ENCODE results near the gene ZNF845.
"Not testable (repeated sequence)": the region's sequence is repeated elsewhere in the genome, so short reads cannot be mapped to it uniquely, and the experiment has no call there.

Gene ZNF845

GRCh38 chr19:53333463-53334449 is at the start of gene ZNF845:
TSS of gene ZNF845 (plus strand) at chr19:53333749. CDS start at chr19:53341308, 7,559 bp downstream.
- peak; percentile 85 for DNase-seq (ENCODE audit: low spot score)

DNA sequence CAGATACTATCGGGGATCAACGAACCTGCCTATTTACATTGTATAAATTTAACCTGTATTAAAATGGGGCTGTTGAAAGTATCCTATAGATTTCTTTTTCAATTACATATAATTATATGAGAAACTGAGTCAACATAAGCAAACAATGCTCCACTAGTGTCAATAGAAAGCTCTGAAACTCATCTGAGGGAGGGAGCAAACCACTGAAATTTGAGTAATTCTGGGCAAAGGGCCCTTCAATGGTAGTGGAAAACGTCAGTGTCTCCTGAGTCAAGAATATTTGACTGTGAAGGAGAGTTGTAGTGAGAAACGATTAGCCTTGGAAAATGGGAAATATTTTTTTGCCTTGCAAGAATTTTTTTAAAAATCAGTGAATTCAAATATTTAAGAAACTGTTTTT is 48.5 kb upstream of the ZNF845 start:
- no peak for DNase-seq (ENCODE audit: low spot score)

GRCh38 chr19:53290758-53291549 is 42.6 kb upstream of the ZNF845 start:
- no peak for DNase-seq (ENCODE audit: low spot score)

- peak; percentile 19 for DNase-seq (ENCODE audit: low spot score)
Observed at GRCh38 chr19:53294786-53295441, 38.6 kb upstream of the ZNF845 start.

DNA sequence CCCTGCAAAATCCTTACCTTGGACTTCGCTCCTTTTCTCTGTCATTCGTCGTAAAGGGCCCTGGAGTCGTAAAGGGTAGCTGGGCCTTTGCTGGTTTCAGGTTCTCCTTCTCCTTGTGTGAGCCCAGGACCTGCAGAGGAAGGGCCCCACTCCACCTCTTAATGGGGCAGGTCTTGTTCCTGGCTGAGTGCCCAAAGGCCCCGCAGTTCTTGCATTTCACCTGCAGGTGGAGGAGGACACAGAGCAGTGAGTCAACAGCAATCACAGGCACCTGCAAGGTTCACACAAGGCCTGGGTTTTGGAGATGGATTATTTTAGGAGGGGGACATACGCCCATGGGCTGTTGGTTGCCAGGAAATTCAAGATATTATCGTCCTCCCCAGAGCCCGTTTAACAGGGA is 32.2 kb upstream of the ZNF845 start:
- DNase-seq (ENCODE audit: low spot score) = not testable (repeated sequence)

GRCh38 chr19:53308339-53308811 is 25.2 kb upstream of the ZNF845 start:
- DNase-seq (ENCODE audit: low spot score) = no peak

DNA sequence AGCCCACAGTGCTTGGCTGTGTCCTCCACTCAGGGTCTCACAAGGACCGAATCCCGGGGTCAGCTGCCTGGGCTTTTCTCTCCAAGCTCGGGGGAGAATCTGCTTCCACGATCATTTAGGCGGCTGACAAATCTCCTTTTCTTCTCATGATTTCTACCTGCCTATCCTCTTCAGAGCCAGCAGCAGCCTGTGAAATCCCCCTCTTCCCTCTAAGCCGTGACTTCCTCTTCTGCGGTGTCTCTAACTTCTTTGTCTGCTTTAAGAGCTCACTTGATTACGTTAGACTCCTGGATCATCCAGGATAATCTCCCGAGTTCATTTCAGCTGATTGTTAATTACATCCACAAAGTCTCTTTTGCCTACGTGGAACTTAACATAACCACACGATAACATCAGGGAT is 22.5 kb upstream of the ZNF845 start:
- no peak for DNase-seq (ENCODE audit: low spot score)

DNA sequence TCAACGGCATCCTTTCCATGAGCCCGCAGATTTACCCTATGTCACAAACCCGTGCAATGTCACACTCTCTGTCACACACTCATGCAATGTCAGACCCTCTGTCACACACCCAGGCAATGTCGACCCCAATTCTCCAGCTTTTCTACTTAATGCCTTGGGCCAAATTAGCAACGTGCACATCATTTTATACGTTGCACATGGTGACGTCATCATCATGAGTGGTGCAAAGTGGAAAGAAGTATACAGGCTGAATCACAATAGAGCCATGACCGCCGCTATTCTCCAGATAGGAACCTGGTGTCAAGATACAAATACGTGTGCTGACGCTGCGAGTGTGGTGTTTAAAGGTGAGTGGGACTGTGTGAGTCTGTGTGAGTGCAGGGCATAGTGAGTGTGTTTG is 21.7 kb upstream of the ZNF845 start:
- DNase-seq (ENCODE audit: low spot score) = no peak

DNA sequence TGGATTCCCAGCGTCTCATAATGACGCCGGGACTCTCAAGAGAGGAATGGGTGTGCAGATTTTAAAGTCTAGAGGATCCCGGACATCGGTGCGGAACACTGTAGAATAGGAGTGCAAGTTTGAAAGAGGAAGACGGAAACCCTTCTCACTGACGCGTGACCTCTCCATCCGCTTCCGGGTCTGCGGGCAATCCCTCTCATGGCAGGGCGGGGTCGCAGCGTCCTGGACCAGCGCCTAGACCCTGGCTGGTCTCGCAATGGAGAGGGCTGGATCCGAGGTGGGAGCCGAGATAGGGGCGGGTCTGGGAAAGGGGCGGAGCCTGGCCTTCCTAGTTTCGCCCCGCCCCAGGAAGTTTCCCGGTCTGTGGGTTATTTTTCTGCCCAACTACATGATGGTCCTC is 4.6 kb upstream of the ZNF845 start:
- no peak for DNase-seq (ENCODE audit: low spot score)

DNA sequence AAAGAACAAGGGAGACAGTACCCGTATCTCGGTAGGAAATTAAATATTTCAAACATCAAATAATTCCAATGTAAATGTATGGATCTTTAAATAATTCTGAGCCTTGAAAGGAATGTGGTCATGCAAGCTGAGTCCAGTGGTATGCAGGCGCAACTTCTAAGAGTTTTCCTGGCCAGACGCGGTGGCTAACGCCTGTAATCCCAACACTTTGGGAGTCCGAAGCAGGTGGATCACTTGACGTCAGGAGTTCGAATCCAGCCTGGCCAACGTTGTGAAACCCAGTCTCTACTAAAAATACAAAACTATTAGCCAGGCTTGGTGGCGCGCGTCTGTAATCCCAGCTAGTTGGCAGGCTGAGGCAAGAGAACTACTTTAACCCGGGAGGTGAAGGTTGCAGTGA is 1.1 kb upstream of the ZNF845 start:
- DNase-seq (ENCODE audit: low spot score) = no peak

GRCh38 chr19:53333066-53333462 is 485 bp upstream of the ZNF845 start:
- DNase-seq (ENCODE audit: low spot score) = peak; percentile 16

DNA sequence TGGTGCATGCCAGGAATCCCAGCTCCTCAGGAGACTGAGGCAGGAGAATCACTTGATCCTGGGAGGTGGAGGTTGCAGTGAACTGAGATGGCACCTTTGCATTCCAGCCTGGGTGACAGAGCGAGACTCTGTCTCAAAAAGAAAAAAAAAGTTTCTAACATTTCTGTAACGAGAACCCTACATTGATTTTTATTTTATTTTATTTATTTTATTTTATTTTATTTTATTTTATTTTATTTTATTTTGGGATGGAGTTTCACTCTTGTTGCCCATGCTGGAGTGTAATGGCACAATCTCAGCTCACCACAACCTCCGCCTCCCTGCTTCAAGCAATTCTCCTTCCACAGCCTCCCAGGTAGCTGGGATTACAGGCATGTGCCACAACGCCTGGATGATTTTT is 10.9 kb downstream of the ZNF845 start:
- not testable (repeated sequence) for DNase-seq (ENCODE audit: low spot score)

DNA sequence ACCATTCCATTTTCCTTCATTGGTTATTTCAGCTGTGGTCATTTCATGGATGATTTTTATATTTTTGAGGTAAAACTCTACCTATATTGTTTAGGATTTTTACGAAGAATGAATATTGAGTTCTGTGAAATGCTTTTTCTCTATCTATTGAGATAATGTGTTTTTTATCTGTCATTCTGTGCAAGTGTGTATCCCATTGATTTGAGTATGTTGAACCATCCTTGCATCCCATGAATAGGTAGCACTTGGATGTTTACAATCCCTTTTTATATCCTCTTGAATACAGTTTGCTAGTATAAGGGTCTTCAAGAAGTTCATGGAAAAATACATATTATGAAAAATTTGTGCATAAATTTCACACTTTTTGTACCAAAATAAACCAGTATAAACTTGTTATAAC is 22.2 kb downstream of the ZNF845 start:
- DNase-seq (ENCODE audit: low spot score) = no peak

DNA sequence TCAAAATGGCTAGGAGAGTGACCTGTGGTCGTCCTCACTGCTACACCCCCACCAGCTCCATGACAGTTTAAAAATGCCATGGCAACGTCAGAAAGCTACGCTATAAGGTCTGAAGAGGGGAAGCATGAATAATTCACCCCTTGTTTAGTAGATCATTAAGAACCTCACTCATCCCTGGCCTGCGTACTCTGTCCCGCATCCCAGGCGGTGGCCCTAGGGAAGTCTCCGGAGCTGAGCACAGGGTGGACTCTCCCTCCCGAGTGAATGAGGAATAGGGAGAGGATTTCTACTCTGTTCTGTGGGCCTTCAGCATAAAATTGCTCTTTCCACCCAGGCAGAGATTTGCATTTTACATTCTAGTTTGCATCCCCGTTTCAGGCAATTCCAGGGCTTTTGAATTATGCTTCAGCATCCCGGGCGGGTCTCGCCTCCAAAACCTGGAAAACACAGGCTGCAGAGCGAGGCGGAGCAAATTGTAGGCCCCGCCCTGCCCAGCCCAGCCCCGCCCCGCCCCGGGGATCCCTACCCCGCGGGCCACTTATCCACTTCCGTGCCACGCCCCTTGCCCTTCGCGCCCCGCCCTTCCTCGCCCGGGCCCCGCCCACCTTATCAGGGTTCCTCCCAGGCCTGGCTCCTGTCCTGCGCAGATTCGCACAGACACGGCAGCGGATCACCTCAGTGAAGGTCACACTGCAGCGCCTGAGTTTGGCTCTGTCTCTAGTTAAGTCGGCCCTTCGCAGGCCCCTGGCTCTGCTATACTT is 24.5 kb downstream of the ZNF845 start:
- no peak for DNase-seq (ENCODE audit: low spot score)

GRCh38 chr19:53360056-53360455 is 26.5 kb downstream of the ZNF845 start:
- not testable (repeated sequence) for DNase-seq (ENCODE audit: low spot score)

- DNase-seq (ENCODE audit: low spot score) = peak; percentile 73
Observed at GRCh38 chr19:53365134-53365898, 31.8 kb downstream of the ZNF845 start, which contains the start of gene ZNF525. TSS of gene ZNF525 (plus strand) at chr19:53365705. CDS start at chr19:53372282, 6,577 bp downstream.

- DNase-seq (ENCODE audit: low spot score) = peak; percentile 8
Observed at GRCh38 chr19:53365899-53366493, 32.4 kb downstream of the ZNF845 start.

GRCh38 chr19:53372196-53372595 is 38.6 kb downstream of the ZNF845 start:
- no peak for DNase-seq (ENCODE audit: low spot score)

DNA sequence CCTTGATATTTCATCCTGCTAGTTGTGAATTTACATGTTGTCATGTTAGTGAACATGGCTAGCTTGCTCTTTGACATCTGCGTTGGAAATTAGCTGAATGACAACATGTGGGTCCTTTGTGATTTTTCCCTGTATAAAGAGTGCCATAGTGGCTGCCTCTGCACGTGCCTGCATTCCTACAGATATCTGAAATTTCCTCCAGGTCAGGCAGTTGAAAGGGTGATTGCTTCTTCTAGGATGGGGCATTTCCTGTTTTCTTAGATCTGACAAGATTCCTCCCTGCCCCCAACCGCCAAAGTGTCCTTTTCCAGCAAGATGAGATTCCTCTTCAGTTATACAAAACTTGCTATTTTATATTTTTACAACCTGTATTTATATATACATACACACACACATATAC is 40.7 kb downstream of the ZNF845 start:
- no peak for DNase-seq (ENCODE audit: low spot score)

GRCh38 chr19:53374743-53375142 is 41.2 kb downstream of the ZNF845 start:
- no peak for DNase-seq (ENCODE audit: low spot score)
